GM19452 (cell line): ENCODE results near the gene ZBTB49.
A peak's percentile ranks its signal among the peaks of the same experiment; 100 is the strongest.
"Not testable (repeated sequence)": the region's sequence is repeated elsewhere in the genome, so short reads cannot be mapped to it uniquely, and the experiment has no call there.

ENCODE experiments used
- ATAC-seq: cut with Tn5 transposase; IDR thresholded peaks from one replicate; pipeline ENCODE4 v1.9.1; 2021; ENCODE audit not compliant: unreplicated experiment

The ZBTB49 gene

DNA sequence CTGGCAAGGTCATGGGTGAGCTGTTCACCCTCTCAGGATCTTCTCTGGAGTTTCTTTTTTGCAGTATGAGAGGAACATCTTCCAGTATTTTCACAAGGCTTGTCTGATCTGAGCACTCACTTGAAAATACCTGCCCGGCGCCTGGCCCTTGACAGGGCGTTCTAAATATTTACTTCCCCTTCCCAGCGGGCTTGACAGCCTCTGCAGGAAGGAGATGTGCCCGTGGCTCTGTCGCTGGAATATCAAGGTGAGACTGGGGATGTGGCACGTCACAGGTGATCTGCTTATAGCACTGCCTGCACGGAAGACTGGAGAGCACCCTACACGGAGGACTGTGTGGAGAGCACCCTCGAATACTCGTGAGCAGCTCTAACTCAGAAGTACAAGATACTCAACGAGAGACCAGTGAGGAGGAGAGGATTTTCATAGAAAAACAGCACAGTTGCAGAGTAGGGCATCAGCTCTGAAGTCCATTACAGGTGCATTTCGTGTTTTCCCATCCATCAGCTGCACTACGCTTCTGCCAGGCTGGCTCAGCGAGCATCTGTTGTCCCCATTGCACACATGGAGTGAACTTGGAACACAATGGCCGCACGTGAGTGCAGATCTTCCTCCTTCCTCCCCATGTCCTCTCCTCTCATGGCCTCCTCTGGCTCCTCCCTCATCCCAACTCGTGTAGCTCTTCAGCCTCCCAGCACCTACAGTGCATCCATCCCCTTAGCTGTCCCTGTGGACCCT, 32.1 kb downstream of the ZBTB49 start:
- no peak for ATAC-seq

GRCh38 chr4:4323705-4324534, 33.9 kb downstream of the ZBTB49 start:
- no peak for ATAC-seq

DNA sequence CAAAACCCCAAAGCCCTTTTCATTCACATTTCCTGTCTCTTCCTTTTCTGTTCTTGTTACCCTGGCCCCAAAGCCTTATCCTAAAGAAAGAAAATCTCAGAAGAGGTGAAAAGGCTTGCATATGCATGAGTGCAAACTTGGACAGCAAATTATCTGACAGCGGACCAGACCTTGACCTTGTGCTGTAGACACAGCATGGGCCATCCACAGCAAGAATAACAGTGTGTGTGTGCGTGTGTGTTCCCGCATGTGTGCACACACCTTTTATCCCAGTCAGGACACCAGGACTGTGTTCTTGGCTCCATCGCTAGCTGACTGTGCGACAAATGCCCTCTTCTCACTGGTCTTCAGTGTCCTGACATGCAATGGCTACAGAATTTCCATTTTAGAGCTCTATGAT, 35.3 kb downstream of the ZBTB49 start:
- no peak for ATAC-seq

DNA sequence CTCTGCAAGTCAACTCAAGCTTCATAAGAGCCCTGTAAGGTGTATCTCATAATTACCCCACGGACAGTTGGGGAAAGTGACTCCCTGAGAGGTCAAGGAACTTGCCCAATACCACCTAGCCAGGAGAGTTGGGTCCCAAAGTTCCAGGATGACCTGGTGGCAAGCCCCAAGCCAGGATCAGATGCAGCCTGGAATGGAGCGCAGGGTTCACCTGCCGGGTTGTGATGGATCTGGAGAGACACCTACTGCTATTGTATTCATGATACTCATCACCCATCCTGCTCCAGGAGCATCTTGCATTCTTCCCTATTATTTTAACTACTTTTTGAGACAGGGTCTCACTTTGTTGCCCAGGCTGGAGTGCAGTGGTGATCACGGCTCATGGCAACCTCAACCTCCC, 36.1 kb downstream of the ZBTB49 start:
- ATAC-seq = no peak

- no peak for ATAC-seq
Observed at GRCh38 chr4:4327652-4328121, 37.6 kb downstream of the ZBTB49 start.

DNA sequence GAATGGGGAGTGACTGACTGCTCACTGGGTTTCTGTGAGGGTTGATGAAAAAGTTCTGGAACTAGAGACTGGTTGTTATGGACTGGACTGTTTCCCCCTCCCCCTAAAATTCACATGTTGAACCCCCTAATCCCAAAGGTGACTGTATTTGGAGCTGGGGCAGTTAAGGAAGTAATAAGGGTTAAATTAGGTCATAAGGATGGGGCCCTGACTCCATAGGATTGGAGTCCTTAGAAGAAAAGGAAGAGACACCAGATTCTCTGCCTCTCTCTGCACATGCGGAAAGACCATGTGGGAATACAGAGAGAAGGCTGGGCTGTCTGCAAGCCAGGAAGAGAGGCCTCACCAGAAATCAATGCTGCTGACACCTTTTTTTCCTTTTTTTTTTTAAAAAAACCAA, 38.2 kb downstream of the ZBTB49 start:
- no peak for ATAC-seq

DNA sequence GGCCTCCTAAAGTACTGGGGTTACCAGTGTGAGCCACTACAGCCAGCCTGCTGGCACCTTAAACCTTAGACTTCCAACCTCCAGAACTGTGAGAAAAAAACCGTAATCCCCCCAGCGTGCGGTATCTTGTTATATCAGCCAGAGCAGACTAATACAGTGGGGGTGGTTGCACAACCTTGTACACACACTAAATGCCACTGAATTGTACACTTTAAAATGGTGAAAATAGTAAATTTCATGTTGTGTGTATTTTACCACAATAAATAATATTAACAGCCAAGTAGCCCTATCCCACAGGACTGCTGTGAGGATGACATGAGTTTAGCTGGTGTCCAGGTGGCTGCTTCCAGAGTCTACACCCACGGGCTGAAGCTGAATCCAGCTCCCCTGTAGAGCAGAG, 38.8 kb downstream of the ZBTB49 start:
- no peak for ATAC-seq

GRCh38 chr4:4329496-4329895, 39.4 kb downstream of the ZBTB49 start:
- ATAC-seq = no peak

- ATAC-seq = no peak
Observed at GRCh38 chr4:4330794-4331193, 40.7 kb downstream of the ZBTB49 start.

DNA sequence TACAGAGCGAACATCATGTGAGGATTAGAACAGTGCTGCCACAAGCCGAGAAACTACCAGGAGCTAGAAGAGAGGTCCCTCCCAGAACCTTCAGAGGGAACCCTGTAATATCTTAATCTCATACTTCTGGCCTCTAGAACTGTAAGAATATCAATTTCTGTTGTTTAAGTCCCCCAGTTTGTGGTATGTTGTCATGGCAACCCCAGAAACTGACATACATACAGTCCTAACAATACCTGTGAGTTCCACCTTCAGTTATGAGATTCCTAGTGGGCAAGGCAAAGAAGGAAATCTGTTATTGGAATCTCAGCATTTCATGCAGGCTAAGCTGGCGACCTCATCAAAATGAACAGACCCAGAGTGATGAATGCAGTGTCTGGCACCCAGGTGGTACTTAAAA, 42.5 kb downstream of the ZBTB49 start:
- no peak for ATAC-seq

- no peak for ATAC-seq
Observed at GRCh38 chr4:4333265-4333706, 43.2 kb downstream of the ZBTB49 start.

- ATAC-seq = peak; percentile 82
Observed at GRCh38 chr4:4334798-4335520, 44.9 kb downstream of the ZBTB49 start.

GRCh38 chr4:4338210-4339001, 48.4 kb downstream of the ZBTB49 start:
- ATAC-seq = no peak

DNA sequence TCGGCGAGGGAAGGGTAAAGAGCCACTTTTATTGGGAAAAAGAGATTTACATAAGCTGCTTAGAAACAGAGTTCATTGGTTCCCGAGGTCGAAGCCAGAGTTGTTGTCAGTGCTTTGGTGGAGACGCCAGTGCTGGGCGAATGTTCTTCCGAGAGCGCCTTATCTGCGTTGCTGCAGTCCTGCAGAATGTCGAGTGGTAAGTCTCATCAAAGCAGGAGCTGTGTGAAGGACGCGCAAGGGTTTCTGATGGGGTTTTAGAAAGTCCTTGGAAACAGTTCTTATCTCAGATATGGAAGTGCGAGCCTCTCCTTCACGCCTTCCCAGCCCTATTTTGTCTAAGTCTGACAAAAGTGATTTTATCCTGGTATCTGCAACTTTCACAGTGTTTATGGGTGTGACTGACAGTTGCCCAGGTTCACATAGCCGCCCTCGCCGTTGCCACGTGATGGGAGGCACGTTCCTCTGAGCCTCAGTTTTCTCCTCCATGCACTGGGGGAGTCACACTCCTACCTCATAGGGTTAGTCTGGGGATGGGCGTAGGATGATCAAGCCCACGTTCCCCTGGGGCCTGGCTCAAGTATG, 49.5 kb downstream of the ZBTB49 start:
- ATAC-seq = no peak

DNA sequence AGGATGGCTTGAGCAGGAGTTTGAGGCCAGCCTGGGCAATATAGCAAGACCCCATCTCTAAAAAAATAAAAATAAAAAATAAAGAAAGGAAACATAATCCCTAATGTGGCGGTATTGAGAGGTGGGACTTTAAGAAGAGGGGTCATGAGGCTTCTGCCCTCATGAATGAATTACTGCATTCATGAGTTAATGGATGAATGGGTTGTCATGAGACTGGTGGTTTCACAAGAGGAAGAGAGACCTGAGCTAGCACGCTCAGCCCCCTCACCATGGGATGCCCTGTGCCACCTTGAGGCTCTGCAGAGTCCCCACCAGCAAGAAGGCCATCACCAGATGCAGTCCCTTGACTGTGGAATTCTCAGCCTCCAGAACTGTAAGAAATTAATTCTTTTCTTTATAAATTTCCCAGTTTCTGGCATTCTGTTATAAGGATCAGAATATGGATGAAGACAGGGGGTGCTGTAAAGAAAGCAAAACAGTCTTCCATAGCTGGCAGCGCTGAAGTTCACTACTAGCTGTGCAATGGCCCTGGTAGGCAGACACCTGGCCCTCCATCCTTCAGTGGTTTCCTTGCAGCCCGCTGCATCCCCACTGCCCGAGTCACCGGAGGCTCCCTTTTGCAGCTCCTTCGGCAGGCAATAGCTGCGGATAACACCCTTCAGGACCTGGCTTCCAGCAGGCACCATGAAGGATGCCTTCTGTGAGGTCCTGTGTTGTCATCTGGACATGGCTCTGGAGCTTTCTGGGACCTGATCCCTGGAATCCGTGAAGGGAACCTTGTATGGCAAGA, 52.0 kb downstream of the ZBTB49 start:
- no peak for ATAC-seq

GRCh38 chr4:4343038-4343437, 53.0 kb downstream of the ZBTB49 start:
- ATAC-seq = no peak

- ATAC-seq = peak; percentile 90
Observed at GRCh38 chr4:4344915-4345527, 55.0 kb downstream of the ZBTB49 start.

GRCh38 chr4:4347585-4347984, 57.5 kb downstream of the ZBTB49 start:
- ATAC-seq = no peak

GRCh38 chr4:4348585-4348984, 58.5 kb downstream of the ZBTB49 start:
- ATAC-seq = not testable (repeated sequence)
